GM21717 (cell line): ENCODE results near the gene WDR5.

ENCODE experiments used
- ATAC-seq: cut with Tn5 transposase; IDR thresholded peaks from one replicate; pipeline ENCODE4 v1.9.1; 2021; ENCODE audit warnings: mild to moderate bottlenecking, moderate library complexity; ENCODE audit not compliant: unreplicated experiment

The WDR5 gene

GRCh38 chr9:134172198-134173126 is 36.6 kb downstream of the WDR5 start:
- no peak for ATAC-seq

DNA sequence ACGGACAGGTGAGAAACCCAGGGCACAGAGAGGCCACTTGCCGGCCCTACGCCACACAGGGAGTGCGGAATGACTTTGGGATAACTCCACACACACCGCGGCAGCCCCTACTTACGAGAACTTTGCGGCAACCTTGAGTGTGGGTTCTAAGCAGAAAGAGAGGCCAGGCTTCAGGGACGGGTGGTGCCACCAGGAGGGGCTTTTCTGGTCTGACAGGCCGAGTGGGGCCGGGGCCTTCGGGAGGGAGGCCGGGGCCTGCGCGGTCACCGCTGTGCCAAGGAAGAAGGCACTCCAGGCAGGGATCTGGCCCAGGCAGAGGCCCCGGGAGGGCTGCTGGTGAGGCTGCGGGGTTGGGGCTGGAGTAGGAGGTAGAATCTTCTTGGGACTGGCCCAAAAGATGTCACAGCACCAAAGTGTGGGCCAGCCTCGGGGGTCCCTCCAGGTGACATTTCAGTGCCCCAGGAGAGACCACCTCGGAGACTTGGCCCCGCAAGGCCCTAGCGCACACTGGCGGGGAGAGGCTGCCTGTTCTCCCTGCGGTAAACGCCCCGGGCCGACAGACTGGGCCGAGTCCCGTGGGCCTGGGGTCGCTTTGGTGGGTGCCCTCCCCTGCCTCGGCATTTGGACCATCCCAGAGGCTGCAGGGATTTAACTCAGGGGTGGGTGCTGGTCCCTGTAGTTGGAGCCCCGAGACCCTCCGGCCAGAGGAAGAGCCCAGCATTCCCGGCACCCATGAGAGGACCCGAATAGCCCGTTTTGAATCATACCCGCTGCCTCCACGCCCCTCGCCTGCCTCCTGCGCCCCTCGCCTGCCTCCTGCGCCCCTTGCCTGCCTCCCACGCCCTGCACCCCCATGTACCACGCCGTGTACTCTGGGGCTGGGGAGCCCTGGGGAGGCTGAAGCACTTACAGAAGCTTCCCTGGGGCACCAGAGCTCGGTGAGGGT is 37.5 kb downstream of the WDR5 start:
- ATAC-seq: no peak

DNA sequence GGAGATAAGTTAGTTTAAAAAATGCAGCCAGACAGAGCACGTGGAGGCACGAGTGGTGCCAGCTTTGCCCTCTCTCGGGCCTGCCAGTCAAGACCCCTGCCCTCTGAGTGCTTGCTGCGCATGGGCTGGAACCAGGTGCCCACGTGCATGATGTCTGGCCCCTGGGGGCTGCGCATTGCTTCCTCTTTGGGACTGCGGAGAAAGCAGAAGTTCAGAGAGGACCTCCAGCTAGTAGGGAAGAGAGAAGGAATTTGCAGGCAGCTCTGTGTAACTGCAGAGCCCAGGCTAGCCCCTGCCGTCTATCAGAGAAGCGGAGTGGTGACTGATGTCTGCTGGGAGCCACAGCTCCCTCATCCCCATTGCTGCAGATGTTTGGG is 38.2 kb downstream of the WDR5 start:
- no peak for ATAC-seq

DNA sequence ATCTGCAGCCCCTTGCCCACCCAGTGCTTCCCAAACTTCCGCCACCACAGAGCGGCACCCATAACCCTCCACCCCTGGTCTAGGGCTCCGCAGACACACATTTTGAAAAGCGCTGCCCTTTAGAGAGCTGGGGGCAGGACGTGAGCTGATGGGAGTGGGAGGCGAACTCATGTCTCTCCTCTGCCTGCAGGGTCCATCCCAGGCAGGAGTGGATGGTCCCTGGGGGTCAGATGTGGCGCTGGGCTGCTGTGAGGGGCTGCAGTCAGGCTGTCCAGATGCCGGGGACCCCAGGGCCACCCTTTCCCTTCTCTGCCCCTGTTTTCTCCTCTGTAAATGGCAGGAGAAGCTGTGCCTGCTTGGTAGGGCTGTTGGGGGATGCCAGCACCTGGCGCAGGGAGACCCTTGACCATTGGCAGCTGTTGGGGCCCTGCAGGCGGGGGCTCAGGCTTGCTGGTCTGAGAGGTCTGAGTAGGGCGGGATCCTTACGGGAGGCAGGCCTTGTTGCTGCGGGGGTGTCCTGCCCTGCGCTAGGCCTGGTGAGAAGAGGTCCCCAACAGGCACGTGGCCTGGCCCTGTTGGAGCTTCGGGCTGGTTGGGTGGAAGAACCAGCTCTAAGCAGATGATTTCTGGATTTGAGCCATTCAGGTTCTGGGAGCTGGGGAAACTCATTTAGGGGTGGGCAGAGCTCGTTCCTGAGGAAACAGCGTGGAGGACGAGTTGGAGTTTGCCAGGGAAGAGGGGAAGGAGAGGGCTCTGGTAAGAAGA is 38.8 kb downstream of the WDR5 start:
- no peak for ATAC-seq

GRCh38 chr9:134175291-134175807 is 39.5 kb downstream of the WDR5 start:
- ATAC-seq: no peak

GRCh38 chr9:134175808-134176598 is 40.1 kb downstream of the WDR5 start:
- no peak for ATAC-seq

DNA sequence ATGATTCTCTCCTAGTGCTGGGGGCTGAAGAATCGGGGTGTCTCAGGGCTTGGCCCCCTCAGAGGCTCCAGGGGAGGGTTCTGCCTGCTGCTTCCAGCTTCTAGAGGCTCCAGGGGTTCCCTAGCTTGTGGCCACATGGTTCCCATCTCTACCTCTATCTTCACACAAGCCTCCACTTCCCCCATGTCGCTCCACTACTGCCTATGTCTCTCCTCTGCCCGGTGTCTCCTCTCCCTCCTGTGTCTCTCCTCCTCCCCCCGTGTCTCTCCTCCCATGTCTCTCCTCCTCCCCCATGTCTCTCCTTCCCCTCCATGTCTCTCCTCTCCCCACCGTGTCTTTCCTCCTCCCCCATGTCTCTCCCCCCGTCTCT is 40.7 kb downstream of the WDR5 start:
- ATAC-seq: no peak

DNA sequence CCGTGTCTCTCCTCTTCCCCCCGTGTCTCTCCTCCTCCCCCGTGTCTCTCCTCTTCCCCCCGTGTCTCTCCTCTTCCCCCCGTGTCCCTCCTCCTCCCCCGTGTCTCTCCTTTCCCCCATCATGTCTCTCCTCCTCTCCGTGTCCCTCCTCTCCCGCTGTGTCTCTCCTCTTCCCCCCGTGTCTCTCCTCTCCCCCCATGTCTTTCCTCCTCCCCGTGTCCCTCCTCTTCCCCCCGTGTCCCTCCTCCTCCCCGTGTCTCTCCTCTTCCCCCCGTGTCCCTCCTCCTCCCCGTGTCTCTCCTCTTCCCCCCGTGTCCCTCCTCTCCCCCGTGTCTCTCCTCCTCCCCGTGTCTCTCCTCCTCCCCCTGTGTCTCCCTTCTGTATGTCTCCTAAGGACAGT is 41.3 kb downstream of the WDR5 start:
- ATAC-seq: no peak

- ATAC-seq: no peak
These were observed 41.9 kb downstream of the WDR5 start for GRCh38 chr9:134177624-134178393.

GRCh38 chr9:134178394-134178767 is 42.5 kb downstream of the WDR5 start:
- ATAC-seq: no peak

DNA sequence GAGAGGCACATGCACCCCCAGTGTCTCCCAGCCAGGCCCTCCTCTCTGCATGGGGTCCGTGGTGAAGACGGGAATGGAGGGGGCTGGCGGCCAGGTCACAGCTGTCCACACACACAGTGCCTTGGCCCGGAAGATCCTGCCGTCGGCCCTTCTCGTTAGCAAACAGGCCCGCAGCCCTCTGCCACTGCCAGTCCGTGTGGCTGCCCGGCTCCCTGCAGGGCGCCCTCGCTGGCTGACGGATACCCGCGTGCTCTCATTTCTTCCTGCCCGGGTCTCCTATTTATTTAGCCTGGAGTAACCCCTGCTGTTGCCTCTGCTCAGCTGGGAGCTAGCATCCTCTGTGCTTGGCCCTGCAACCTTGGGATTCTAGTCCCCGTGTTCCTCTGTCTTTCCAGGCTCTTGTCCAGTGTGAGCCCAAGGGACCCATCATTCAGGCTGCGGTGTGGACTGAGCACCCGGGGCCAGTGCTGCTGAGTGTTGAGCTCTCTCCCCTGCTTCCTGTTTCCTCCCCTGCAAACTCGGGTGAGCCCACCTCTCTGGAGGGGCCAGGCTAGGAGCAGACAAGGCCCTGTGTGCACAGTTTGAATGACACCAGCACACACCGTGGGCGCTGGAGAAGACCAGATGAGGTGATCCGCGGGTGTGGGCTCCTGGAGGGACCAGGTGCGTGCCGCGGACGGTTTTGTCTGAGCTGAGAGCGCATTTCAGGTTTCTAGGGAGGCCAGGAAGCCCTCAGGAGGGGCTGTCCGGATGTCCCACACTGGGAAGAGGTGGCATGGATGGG is 43.1 kb downstream of the WDR5 start:
- no peak for ATAC-seq

DNA sequence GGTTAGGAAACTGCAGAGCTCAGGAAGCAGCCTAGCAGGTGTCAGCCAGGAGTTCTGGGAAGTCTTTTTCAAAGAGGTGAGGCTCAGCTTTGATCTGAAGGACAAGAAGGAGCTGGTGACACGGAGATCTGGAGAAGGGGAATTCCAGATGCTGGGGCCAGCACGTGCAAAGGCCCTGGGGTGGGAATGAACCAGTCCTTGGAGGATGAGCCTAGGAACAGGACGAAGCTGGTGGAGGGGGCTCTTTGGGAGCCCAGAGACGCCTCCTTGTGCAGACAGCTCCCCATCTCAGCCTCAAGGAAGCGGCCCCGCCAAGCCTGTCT is 43.7 kb downstream of the WDR5 start:
- no peak for ATAC-seq

DNA sequence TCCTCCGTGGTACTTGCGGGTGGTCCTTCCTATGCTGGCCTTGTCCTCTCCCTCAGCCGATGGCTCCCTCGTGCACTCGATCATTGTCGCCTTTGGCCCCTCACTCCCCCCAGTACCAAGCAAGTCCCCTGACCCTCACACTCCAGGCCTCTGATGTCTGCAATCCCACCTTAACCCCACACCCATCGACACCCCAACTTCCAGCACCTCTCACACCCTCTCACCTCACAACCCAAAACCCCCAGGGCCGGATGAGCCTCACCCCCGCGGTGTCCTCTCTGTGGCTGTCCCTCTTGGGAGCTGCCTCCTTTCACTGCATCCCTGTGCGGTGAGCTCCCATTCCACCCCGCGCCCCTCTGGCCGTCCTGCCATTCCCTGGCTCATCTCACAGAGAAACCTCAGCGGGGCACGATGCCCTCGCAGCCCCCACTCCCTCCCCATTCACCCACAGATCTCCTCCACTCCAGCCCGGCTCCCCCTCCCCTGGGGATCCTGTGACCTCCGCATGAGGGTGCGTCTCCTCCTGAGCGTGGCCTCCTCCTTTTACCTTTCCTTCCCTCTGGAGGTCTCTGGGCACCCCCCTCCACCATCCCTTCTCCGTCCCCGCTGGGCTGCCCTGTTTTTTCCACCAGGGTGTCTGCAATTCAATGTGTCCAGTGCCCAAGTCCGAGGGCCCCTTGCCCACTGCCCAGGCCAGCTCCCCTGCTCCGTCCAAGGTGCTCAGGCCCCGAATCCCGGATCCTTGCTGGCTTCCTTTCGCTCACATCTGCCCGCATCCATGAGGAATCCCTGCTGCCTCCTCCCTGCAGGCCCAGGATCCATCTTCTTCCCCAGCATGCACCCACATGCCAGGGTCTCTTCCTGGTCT is 44.3 kb downstream of the WDR5 start:
- no peak for ATAC-seq

DNA sequence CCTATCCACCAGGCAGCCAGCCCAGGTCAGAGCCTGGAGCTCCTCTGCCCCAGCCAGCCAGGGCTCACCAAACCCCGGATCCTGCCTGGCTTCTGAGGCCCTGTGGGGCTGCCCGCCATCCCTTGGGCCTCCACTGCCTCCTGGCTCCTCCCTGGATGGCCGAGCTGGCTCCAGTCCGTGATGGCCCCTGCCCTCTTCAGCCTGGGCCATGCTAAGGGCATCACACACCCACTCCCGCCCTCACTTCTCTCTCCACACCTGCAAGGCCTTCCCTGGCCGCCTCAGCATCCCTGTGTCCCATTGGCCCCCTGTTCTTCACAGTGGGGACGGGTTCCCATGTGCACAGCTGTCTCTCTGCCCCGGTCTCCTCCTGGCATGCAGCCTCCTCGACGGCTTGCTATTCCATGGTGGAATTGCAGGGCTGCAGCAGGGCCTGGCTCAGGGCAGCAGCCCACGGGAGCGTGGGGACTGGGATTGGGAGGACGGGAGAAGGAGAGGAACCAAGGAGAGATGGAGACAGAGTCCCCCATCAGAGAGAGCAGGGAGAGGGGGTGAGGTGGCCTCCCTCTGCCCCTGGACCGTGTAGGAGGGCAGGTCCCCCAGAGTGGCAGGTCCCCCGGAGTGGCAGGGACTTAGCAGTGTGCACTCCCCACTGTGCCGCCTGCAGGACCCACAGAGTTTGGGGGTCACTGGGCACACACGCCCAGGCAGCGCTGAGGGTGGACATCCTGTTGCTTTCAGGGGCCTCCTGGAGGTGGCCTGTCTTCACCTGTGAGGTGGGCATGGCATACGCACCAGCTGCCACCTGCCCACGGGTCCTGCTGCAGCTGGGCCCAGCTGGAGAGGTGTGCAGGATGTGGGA is 45.1 kb downstream of the WDR5 start:
- no peak for ATAC-seq

- ATAC-seq: no peak
These were observed 45.8 kb downstream of the WDR5 start for GRCh38 chr9:134181648-134182034.

DNA sequence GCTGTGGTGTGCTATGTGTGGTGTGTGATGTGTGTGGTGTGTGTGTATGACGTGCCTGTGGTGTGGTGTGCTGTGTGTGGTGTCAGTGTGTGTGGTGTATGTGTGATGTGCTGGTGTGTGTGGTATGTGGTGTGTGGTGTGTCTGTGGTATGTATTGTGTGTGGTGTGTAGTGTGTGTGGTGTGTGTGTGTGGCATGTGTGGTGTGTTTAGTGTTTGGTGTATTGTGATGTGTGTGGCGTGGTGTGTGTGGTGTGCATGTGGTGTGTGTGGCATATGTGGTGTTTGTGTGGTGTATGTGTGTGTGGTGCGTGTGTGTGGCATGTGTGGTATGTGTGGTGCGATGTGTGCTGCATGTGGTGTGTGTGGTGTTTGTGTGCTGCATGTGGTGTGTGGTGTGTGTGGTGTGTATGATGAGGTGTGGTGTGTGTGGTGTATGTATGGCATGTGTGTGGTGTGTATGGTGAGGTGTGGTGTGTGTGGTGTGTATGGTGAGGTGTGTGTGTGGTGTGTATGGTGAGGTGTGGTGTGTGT is 46.7 kb downstream of the WDR5 start:
- ATAC-seq: no peak
